HG03175 (cell line): Measurements from ENCODE around the gene KIF16B.
"Not testable (repeated sequence)": the region's sequence is repeated elsewhere in the genome, so short reads cannot be mapped to it uniquely, and the experiment has no call there.

Source experiments
- ATAC-seq: cut with Tn5 transposase; IDR thresholded peaks from one replicate; pipeline ENCODE4 v1.9.1; 2021; ENCODE audit warnings: mild to moderate bottlenecking, moderate library complexity; ENCODE audit not compliant: unreplicated experiment

The KIF16B gene

DNA sequence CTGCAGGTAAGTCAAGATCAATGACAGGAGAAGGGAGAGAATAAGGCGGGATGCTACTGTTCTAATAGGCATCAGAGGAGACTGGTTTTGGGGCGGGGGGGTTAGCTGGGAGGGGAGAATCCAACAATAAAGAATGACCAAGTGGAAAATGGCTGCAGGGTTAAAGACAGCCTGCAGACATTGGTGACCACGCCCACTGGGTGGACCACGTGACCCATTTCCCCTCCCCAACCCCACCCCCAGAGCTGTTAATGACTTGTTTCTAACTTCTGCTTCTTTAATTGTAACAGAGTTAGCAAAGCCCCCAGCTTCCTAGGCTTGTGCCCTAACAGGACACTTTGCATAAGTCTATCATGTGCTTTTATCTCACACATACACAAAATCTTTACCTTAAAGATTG, 344.5 kb downstream of the KIF16B start:
- ATAC-seq: no peak

DNA sequence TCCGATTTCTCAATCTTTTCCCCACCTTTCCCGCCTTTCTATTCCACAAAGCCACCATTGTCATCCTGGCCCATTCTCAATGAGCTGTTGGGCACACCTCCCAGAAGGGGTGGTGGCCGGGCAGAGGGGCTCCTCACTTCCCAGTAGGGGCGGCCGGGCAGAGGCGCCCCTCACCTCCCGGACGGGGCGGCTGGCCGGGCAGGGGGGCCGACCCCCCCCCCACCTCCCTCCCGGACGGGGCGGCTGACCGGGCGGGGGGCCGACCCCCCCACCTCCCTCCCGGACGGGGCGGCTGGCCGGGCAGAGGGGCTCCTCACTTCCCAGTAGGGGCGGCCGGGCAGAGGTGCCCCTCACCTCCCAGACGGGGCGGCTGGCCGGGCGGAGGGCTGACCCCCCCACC, 346.3 kb downstream of the KIF16B start:
- ATAC-seq: not testable (repeated sequence)

DNA sequence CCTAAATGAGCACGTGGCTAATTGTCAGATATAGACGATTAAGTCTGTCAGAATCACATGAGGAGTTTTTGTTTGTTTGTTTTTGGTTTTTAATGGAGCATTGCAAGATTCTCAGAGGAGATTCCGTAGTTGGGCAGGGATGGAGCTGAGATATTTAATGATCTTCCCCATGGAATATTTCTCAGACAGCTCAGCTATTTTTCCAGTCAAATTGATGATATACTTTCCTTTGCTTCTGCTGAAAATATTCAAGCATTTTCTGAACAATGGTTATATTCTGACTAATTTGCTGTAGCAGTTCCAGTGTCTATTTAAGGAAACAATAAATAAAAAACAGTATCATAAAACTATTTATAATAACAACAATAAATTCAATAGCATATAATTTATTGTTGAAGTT, 348.4 kb downstream of the KIF16B start:
- ATAC-seq: no peak

DNA sequence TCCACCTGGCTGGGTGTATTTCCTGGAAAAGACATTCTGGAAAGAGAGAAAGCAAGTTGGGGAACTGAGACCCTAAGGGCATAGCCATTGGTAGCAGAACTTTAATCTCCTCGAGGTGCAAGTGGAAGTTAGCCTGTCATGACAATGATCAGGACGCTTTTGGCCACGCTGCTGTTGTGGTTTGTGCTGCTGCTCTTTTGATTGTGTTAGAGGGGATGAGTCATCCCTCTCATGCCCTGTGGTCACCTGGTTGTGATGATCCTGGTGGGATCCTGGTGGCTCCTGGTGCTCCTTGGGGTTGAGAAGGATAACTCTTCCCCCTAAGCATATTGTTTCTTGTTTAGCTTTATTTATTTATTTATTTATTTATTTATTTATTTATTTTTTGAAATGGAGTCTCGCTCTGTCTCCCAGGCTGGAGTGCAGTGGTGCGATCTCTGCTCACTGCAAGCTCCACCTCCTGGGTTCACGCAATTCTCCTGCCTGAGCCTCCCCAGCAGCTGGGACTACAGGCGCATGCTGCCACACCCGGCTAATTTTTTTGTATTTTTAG, 350.3 kb downstream of the KIF16B start:
- ATAC-seq: no peak
